Measurements from ENCODE around the gene NDOR1. TPM values are rescaled to one million over a fixed set of nuclear protein-coding genes. Genes with fewer than 3 reads are reported as not detected.

The NDOR1 gene
- total RNA-seq, 4 donors from 2014 or later: 5.3 to 11.2 (median 7.7) TPM

- no peak for DNase-seq
- Histone ChIP-seq H3K36me3 (no peaks in the 10 kb centered on the region), H3K9me3 (no peaks in the 10 kb centered on the region), H3K4me3 (no peak overlapping the region), H3K27me3 (peaks cover 0 to 90% (median 0%) of the 10 kb centered on the region in 4 donors), H3K4me1 (peaks cover 18 to 32% (median 22%) of the 10 kb centered on the region in 3 donors), H3K27ac (no peak overlapping the region)
- TF ChIP-seq POLR2A (IDR thresholded peaks at IDR 0.05): no peak
- TF ChIP-seq, protein P1, sequence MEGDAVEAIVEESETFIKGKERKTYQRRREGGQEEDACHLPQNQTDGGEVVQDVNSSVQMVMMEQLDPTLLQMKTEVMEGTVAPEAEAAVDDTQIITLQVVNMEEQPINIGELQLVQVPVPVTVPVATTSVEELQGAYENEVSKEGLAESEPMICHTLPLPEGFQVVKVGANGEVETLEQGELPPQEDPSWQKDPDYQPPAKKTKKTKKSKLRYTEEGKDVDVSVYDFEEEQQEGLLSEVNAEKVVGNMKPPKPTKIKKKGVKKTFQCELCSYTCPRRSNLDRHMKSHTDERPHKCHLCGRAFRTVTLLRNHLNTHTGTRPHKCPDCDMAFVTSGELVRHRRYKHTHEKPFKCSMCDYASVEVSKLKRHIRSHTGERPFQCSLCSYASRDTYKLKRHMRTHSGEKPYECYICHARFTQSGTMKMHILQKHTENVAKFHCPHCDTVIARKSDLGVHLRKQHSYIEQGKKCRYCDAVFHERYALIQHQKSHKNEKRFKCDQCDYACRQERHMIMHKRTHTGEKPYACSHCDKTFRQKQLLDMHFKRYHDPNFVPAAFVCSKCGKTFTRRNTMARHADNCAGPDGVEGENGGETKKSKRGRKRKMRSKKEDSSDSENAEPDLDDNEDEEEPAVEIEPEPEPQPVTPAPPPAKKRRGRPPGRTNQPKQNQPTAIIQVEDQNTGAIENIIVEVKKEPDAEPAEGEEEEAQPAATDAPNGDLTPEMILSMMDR (IDR thresholded peaks at IDR 0.05): no peak
- intact Hi-C loops (cut with DNase I): loop anchor here (10.0 kb wide), 1 partner anchor 47 kb away; the partner anchor contains the start of genes ANAPC2 and SSNA1
- no CpG with 5 or more reads among the region's 10 CpGs for WGBS, 2 donors
Observed at GRCh38 chr9:137232101-137232500, 26.6 kb downstream of the NDOR1 start.

GRCh38 chr9:137232510-137232909, 27.0 kb downstream of the NDOR1 start:
- H3K36me3 ChIP-seq: no peaks in the 10 kb centered on the region
- no peaks in the 10 kb centered on the region for H3K9me3 ChIP-seq
- H3K4me3 ChIP-seq: no peak overlapping the region
- intact Hi-C loops (cut with DNase I): loop anchor here (10.0 kb wide), 1 partner anchor 48 kb away; the partner anchor contains the start of genes ANAPC2 and SSNA1
- DNase-seq: no peak
- TF ChIP-seq POLR2A (IDR thresholded peaks at IDR 0.05): no peak
- TF ChIP-seq, protein P1 (IDR thresholded peaks at IDR 0.05): no peak
- WGBS, 2 donors: 50% methylated on average over 2 of the region's 24 CpGs; no CpG with 5 or more reads in 1 of the 2 donors
- peaks cover 14 to 32% (median 19%) of the 10 kb centered on the region in 3 donors for H3K4me1 ChIP-seq
- H3K27ac ChIP-seq: no peak overlapping the region
- H3K27me3 ChIP-seq: peaks cover 0 to 87% (median 0%) of the 10 kb centered on the region in 4 donors

DNA sequence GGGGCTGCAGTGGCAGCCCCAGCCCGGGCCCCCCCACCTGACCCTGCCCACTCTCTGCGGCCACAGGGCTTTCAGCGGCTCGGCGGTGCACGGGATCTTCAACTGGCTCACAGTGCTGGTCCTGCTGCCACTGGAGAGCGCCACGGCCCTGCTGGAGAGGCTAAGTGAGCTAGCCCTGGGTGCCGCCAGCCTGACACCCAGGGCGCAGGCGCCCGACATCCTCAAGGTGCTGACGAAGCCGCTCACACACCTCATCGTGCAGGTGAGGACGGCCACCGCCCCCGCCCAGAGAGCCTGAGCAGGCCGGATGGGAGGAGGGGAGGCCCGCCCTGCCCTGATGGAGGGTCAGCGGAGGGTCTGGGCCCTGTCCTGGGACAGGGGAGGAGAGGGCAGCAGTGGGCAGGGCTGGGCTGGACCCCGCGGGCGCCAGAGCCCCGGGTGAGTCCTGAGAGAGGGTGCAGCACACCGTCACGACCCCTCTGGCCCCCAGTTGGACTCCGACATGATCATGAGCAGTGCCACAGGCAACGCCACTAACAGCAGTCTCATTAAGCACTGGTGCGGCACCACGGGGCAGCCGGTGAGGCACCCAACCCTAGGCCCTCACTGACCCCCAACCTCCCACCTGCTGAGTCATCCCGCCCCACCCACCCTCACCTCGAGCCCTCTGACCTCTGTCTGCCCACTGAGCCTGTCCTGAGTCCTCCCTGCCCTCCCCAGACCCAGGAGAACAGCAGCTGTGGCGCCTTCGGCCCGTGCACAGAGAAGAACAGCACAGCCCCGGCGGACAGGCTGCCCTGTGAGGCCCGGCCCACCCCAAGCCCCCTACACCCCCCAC, 27.9 kb downstream of the NDOR1 start:
- no peak overlapping the region for H3K4me3 ChIP-seq
- H3K9me3 ChIP-seq: no peaks in the 10 kb centered on the region
- DNase-seq: no peak
- no peak overlapping the region for H3K27ac ChIP-seq
- no peaks in the 10 kb centered on the region for H3K36me3 ChIP-seq
- TF ChIP-seq, protein P1 (IDR thresholded peaks at IDR 0.05): no peak
- no peak for TF ChIP-seq POLR2A (IDR thresholded peaks at IDR 0.05)
- intact Hi-C loops (cut with DNase I): loop anchor here (10.0 kb wide), 1 partner anchor 49 kb away; the partner anchor contains the start of genes ANAPC2 and SSNA1
- peaks cover 0 to 79% (median 0%) of the 10 kb centered on the region in 4 donors for H3K27me3 ChIP-seq
- WGBS, 2 donors: 60 to 76% methylated on average over 2 to 5 of the region's 40 CpGs
- peaks cover 12 to 32% (median 14%) of the 10 kb centered on the region in 3 donors for H3K4me1 ChIP-seq

- Histone ChIP-seq H3K27me3 (peaks cover 0 to 71% (median 0%) of the 10 kb centered on the region in 4 donors), H3K4me3 (no peak overlapping the region), H3K9me3 (no peaks in the 10 kb centered on the region), H3K4me1 (peaks cover 15 to 38% (median 16%) of the 10 kb centered on the region in 3 donors), H3K27ac (no peak overlapping the region), H3K36me3 (no peaks in the 10 kb centered on the region)
- DNase-seq: no peak
- WGBS, 2 donors: 51 to 68% methylated on average over 5 to 16 of the region's 40 CpGs
- TF ChIP-seq, protein P1 (IDR thresholded peaks at IDR 0.05): no peak
- TF ChIP-seq POLR2A (IDR thresholded peaks at IDR 0.05): no peak
- intact Hi-C loops (cut with DNase I): loop anchor here (10.0 kb wide), 1 partner anchor 49 kb away; the partner anchor contains the start of genes ANAPC2 and SSNA1
Observed at GRCh38 chr9:137234055-137234697, 28.7 kb downstream of the NDOR1 start.
